GM12872 (cell line): ENCODE measurements around the gene CYP4F22.

Experiments used
- TF ChIP-seq, protein P1 (sequence below): IDR thresholded peaks from 3 replicates; pipeline ENCODE4 v1.5.1; 2011; ENCODE audit warnings: low read depth, mild to moderate bottlenecking, low read length, moderate library complexity; ENCODE audit not compliant: insufficient read depth

Gene CYP4F22

GRCh38 chr19:15479391-15480345 lies 28.7 kb upstream of the CYP4F22 start, which contains the start of gene PGLYRP2:
Gene PGLYRP2 (minus strand): TSS chr19:15479501. CDS start chr19:15479371, 130 bp downstream.
- TF ChIP-seq, protein P1, sequence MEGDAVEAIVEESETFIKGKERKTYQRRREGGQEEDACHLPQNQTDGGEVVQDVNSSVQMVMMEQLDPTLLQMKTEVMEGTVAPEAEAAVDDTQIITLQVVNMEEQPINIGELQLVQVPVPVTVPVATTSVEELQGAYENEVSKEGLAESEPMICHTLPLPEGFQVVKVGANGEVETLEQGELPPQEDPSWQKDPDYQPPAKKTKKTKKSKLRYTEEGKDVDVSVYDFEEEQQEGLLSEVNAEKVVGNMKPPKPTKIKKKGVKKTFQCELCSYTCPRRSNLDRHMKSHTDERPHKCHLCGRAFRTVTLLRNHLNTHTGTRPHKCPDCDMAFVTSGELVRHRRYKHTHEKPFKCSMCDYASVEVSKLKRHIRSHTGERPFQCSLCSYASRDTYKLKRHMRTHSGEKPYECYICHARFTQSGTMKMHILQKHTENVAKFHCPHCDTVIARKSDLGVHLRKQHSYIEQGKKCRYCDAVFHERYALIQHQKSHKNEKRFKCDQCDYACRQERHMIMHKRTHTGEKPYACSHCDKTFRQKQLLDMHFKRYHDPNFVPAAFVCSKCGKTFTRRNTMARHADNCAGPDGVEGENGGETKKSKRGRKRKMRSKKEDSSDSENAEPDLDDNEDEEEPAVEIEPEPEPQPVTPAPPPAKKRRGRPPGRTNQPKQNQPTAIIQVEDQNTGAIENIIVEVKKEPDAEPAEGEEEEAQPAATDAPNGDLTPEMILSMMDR, result no peak

DNA sequence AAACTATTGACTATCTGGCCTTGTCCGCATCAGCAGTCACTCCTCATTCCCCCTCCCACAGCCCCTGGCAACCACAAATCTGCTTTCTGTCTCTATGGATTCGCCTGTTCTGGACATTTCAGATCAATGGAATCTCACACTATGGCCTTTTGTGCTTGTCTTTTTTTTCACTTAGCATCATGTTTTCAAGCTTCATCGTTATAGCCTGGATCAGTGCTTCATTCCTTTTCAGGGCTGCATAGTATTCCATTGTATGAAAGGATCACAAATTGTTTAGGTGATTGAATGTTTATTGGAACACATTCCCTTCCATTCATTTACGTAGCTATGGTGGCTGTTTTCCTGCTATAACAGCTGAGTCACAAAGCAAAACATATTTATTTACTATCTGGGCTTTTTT lies 21.3 kb upstream of the CYP4F22 start:
- TF ChIP-seq, protein P1, result no peak

DNA sequence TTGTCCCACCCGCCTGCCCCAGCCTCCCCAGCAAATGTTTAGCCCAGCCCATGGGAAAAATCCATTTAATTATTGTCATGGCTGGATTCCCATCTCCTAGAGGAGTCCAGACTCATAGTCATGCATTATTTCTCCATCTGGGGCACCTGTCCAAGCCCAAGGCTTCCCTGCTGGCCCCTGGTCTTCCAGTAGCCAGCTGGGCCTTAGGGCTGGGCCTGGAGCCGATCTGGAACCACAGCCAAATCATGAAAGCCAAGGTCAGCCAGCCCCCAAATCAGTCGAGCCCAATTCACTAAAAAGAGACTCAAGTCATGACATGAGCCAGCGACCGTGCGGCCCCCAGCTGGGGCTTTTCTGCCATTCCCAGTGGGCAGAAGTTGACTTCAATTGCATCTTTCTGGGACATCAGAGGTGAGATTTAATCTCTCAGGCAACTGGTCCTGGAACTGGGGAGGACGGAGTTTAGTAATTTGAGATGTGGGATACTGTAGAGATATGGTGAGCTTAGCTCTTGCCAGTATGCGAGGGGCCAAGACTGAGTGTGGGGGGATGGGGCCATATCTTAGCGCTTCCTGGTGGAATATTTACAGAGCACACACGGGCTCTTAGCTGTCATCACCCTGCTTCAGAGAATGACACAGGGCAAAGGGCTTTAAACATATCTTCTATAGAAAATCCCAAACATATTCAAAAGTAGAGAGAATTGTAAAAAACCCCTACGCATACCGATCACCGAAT lies 19.7 kb upstream of the CYP4F22 start:
- TF ChIP-seq, protein P1, result no peak

- TF ChIP-seq, protein P1, result no peak
Measured at GRCh38 chr19:15495151-15495550, 13.2 kb upstream of the CYP4F22 start.

DNA sequence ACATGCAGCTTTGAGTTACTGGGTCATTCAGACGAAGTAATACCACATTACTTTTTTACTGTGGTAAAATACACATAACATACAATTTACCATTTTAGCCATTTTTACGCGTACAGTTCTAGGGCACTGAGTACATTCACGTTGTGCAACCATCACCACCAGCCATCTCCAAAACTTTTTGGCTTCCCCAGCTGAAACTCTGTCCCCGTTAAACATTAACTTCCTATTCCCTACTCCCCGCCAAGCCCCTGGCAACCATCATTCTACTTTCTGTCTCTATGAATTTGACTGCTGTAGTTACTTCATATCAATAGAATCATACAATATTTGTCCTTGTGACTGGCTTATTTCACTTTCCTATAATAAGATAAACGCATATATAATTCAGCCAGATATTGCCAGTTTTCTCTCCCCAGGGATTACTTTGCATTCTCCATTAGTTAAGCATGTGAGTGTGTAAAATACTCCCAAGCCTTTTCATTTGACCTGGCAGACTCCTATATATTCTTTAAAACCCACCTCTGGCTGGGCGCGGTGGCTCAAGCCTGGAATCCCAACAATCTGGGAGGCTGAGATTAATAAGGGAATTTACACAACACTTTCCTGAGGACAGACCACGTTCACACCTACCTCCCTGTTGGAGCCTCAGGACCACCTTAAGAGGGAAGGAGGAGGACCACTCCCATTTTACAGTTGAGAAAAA lies 10.0 kb upstream of the CYP4F22 start:
- TF ChIP-seq, protein P1, result no peak

DNA sequence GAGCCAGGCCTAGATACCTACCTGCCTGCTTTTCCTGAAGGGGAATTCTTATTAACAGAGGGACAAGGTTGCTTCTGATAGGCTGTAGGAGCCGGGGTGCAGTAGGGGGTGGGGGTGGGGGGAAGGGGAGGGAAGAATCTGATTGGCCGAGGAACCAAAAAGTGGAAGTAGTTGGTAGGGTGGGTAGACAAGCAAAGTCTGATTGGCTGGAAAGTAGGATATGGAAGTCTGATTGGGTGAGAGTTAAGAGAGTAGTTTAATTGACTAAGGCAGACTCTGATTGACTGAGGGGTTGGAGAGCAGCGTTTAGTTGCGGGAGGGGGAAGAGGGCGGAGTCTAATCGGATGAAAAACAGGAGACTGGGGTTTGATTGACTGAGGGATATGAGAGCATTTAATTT lies 9.4 kb upstream of the CYP4F22 start:
- TF ChIP-seq, protein P1, result no peak

- TF ChIP-seq, protein P1, result no peak
Measured at GRCh38 chr19:15501596-15501995, 6.7 kb upstream of the CYP4F22 start.
